Sigmoid colon (tissue), 7 donors: ENCODE data around the gene CDA. TPM values are rescaled to one million over a fixed set of nuclear protein-coding genes. Genes with fewer than 3 reads are reported as not detected.

Experiments
- DNase-seq: peaks from one replicate; pipeline ENCODE4 v3.0.0-alpha.2; 2019
- H3K27ac ChIP-seq, 4 donors: fragments of 200-600 bp; sonication (generic); one replicate each; pipeline ENCODE4 v1.5.1; 2016 to 2019; ENCODE audit warnings: mild to moderate bottlenecking in 1 of 4
- H3K27me3 ChIP-seq, 3 donors: fragments of 200-600 bp; sonication (generic); one replicate each; pipeline ENCODE4 v1.5.1; 2019; ENCODE audit warnings: mild to moderate bottlenecking in 1 of 3
- H3K36me3 ChIP-seq, 4 donors: fragments of 200-600 bp; sonication (generic); one replicate each; pipeline ENCODE4 v1.5.1; 2016 to 2019
- H3K4me1 ChIP-seq, 4 donors: fragments of 200-600 bp; sonication (generic); one replicate each; pipeline ENCODE4 v1.5.1; 2017 to 2019
- H3K4me3 ChIP-seq, 4 donors: fragments of 200-600 bp; sonication (generic); one replicate each; pipeline ENCODE4 v1.5.1; 2017 to 2019; ENCODE audit warnings: mild to moderate bottlenecking in 2 of 4, moderate library complexity in 1 of 4
- H3K9me3 ChIP-seq, 4 donors: fragments of 200-600 bp in 3 of 4; sonication (generic) in 3 of 4; one replicate each; pipeline versions ENCODE4 v1.5.1 to v1.6.1; 2013 to 2019
- EP300 ChIP-seq, 4 donors: sonication (generic); formaldehyde crosslinking; IDR thresholded peaks; one replicate each; pipeline ENCODE4 v1.6.1; 2017; ENCODE audit warnings: antibody characterized with exemption in 4 of 4
- POLR2A ChIP-seq, 2 donors: fragments of 450-650 bp; IDR thresholded peaks; one replicate each; pipeline ENCODE4 v1.6.1; 2016; ENCODE audit warnings: antibody characterized with exemption in 2 of 2, mild to moderate bottlenecking in 2 of 2, moderate library complexity in 2 of 2
- POLR2AphosphoS5 ChIP-seq, 4 donors: sonication (generic); formaldehyde crosslinking; IDR thresholded peaks; one replicate each; pipeline ENCODE4 v1.6.1; 2017; ENCODE audit warnings: antibody characterized with exemption in 4 of 4
- WGBS, 2 donors: extraction: QIAGEN DNeasy Blood & Tissue Kit; methylation state at CpG; one replicate each; pipeline ENCODE4 v1.1.7; 2013; 5-methylcytosine and 5-hydroxymethylcytosine counted together
- intact Hi-C: fragments of 100-400 bp; cut with DNase I; formaldehyde crosslinking; loops from one replicate; pipeline ENCODE4 v1.15.1; 2023
- polyA plus RNA-seq, 3 donors: library from polyadenylated mRNA; stranded (reverse); fragments of 200-250 nt; gene quantifications; one replicate each; pipeline ENCODE4 v1.2.3, GENCODE V29; 2013
- total RNA-seq, 4 donors: library from RNA; depleted of rRNA; stranded (reverse); fragments of >200 nt; gene quantifications; one replicate each; pipeline ENCODE4 v1.1.0, GENCODE V29; 2016
- TF ChIP-seq, protein P1 (sequence below), 4 experiments: fragments of 450-650 bp in 3 of 4; fragments of 200-600 bp in 1 of 4; IDR thresholded peaks; one replicate each; pipeline ENCODE4 v1.5.1; 2016 to 2019; ENCODE audit warnings: antibody characterized with exemption in 4 of 4, mild to moderate bottlenecking in 3 of 4, moderate library complexity in 2 of 4
- donor health status: healthy with polysubstance abuse.
- donor health status: Bipolar disorder and iron deficiency.
- donor health status: healthy.

Gene CDA
- total and polyA plus RNA-seq, 7 donors = 1.3 to 272 (median 4.3) TPM

DNA sequence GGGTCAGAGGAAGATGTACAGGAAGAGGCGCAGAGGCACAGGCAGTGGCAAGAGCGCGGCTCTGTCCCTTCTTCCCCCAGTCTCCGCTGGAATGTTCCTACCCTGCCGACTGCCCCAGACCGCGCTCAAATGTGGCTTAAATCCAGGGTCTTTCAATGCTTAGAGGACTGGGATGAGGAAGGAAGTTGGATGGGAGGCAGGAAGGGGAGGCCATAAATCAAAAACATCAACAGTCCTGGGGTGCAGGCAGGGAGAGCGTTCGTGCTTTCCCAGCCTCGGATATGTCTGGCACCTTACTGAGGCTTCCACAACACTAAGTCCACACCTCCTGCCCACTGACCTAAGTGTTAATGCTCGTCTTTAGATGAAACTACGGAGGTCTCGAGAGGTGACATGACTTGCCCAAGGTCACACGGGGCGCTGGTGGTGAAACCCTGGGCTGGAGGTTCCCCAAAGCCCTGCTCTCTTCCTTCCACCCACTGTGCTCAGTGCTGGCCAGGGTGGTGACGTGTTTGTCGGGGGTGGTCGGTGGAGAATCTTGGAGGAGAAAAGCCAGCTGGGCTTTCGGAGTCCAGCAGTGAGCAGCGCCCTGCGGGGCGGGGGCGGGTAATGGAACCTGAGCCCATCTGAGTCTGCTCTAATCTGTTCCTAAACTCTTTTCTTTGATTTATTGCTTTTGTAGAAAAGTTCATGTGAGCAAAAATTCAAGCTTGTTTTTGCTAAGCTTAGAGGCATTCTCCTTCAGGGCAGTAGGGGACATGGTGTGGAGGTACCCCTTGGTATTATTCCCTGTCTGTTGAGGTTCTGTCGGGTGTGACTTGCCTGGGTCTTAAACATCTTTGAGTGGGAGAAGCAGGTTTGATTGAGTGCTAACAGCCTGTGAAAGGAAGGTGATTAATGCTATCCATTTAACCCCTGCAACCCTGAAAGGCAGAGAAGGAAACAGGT lies 708 bp downstream of the CDA start:
- intact Hi-C loops = no loop called here
- Histone ChIP-seq H3K27ac (peak overlapping the region; percentile 56 to 69 (median 64)), H3K9me3 (no peaks in the 10 kb centered on the region), H3K36me3 (no peaks in the 10 kb centered on the region), H3K4me3 (peak overlapping the region in 3 of 4 donors; percentile 16 to 27 (median 16)), H3K27me3 (peaks cover 0 to 45% (median 34%) of the 10 kb centered on the region in 3 donors), H3K4me1 (peaks cover 0 to 14% (median 8%) of the 10 kb centered on the region in 4 donors)
- TF ChIP-seq, protein P1, sequence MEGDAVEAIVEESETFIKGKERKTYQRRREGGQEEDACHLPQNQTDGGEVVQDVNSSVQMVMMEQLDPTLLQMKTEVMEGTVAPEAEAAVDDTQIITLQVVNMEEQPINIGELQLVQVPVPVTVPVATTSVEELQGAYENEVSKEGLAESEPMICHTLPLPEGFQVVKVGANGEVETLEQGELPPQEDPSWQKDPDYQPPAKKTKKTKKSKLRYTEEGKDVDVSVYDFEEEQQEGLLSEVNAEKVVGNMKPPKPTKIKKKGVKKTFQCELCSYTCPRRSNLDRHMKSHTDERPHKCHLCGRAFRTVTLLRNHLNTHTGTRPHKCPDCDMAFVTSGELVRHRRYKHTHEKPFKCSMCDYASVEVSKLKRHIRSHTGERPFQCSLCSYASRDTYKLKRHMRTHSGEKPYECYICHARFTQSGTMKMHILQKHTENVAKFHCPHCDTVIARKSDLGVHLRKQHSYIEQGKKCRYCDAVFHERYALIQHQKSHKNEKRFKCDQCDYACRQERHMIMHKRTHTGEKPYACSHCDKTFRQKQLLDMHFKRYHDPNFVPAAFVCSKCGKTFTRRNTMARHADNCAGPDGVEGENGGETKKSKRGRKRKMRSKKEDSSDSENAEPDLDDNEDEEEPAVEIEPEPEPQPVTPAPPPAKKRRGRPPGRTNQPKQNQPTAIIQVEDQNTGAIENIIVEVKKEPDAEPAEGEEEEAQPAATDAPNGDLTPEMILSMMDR (IDR thresholded peaks at IDR 0.05) = no peak
- peak in 1 of 4 donors; percentile 28 for TF ChIP-seq POLR2AphosphoS5 (IDR thresholded peaks at IDR 0.05)
- DNase-seq = peak; percentile 77
- 16 to 30% methylated on average over 24 of the region's 24 CpGs for WGBS, 2 donors

DNA sequence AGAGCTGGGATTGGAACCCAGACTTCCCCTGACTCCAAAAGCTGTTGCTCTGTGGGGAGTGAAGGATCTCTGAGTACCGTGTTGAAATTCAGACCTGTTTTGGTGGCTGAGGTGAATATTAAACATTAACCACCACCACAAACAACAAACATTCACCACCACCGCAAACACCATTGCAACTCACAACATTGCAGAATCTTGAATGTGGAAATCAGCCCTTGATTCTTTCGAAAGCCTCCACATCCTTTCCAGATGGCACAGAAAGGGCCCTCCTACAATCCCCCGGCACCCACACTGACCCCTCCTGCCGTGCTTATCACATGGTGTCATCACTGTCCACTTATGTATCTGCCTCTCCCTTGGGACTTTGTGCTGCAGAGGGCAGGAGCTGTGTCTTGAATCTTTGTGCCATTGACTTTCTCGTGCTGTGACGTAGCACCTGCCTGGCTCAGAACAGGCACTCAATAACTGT lies 1.4 kb downstream of the CDA start:
- intact Hi-C loops = no loop called here
- peak overlapping the region in 1 of 4 donors; percentile 16 for H3K4me3 ChIP-seq
- no peaks in the 10 kb centered on the region for H3K36me3 ChIP-seq
- H3K27ac ChIP-seq = peak overlapping the region; percentile 56 to 69 (median 64)
- 28 to 47% methylated on average over 7 of the region's 7 CpGs for WGBS, 2 donors
- H3K4me1 ChIP-seq = peaks cover 0 to 14% (median 8%) of the 10 kb centered on the region in 4 donors
- H3K27me3 ChIP-seq = peaks cover 0 to 45% (median 29%) of the 10 kb centered on the region in 3 donors
- H3K9me3 ChIP-seq = no peaks in the 10 kb centered on the region
- TF ChIP-seq EP300 (IDR thresholded peaks at IDR 0.05) = no peak
- TF ChIP-seq POLR2A (IDR thresholded peaks at IDR 0.05) = no peak
- TF ChIP-seq POLR2AphosphoS5 (IDR thresholded peaks at IDR 0.05) = peak in 1 of 4 donors; percentile 26
- TF ChIP-seq, protein P1 (IDR thresholded peaks at IDR 0.05) = no peak
- peak; percentile 69 for DNase-seq

DNA sequence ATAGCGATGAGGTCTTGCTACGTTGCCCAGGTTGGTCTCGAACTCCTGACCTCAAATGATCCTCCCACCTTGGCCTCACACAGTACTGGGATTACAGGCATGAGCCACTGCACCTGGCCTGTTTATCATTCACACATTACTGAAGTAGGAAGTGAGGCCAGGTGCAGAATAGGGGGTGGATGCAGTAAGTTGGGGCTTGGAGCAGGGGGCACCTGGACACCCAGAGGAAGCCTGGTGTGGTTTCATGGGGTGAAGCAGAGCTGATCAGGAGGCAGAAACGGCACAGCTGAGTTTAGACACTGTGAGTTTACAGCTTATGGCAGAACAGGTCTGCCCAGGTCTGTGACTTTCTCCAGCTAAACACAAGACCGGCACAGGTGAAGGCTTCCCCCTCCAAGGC lies 4.9 kb downstream of the CDA start:
- no peak for TF ChIP-seq POLR2A (IDR thresholded peaks at IDR 0.05)
- TF ChIP-seq POLR2AphosphoS5 (IDR thresholded peaks at IDR 0.05) = no peak
- TF ChIP-seq, protein P1 (IDR thresholded peaks at IDR 0.05) = no peak
- no peak for TF ChIP-seq EP300 (IDR thresholded peaks at IDR 0.05)
- Histone ChIP-seq H3K27me3 (peaks cover 0 to 28% (median 15%) of the 10 kb centered on the region in 3 donors), H3K9me3 (no peaks in the 10 kb centered on the region), H3K4me1 (peaks cover 0 to 13% (median 8%) of the 10 kb centered on the region in 4 donors), H3K36me3 (no peaks in the 10 kb centered on the region), H3K4me3 (no peak overlapping the region), H3K27ac (no peak overlapping the region)
- intact Hi-C loops = no loop called here
- no peak for DNase-seq
- 64 to 70% methylated on average over 5 of the region's 5 CpGs for WGBS, 2 donors

DNA sequence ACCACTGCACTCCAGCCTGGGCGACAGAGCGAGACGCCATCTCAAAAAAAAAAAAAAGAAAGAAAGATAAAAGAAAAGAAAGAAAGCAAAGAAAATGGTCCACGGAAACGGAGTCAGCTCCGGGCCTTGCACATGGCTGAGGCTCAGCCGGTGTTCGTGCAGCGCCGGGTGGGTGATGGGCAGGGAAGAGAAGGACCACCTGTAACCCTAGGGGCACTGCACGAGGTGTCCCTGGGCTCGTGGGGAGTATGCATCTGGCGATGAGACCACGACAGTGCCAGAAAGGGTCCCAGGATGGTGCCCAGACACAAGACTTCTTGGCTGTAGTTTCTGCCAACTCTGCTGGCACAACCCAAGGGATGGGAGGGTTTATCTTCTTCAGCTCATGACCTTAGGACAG lies 5.8 kb downstream of the CDA start:
- H3K9me3 ChIP-seq = no peaks in the 10 kb centered on the region
- no peak for DNase-seq
- no peak overlapping the region for H3K4me3 ChIP-seq
- peaks cover 0 to 3% (median under 1%) of the 10 kb centered on the region in 4 donors for H3K4me1 ChIP-seq
- H3K36me3 ChIP-seq = no peaks in the 10 kb centered on the region
- intact Hi-C loops = no loop called here
- TF ChIP-seq POLR2A (IDR thresholded peaks at IDR 0.05) (no peak), POLR2AphosphoS5 (IDR thresholded peaks at IDR 0.05) (no peak), EP300 (IDR thresholded peaks at IDR 0.05) (no peak)
- TF ChIP-seq, protein P1 (IDR thresholded peaks at IDR 0.05) = no peak
- WGBS, 2 donors = 90 to 92% methylated on average over 14 of the region's 14 CpGs
- no peak overlapping the region for H3K27ac ChIP-seq
- peaks cover 0 to 18% (median 5%) of the 10 kb centered on the region in 3 donors for H3K27me3 ChIP-seq
